ENCODE data around the gene NEK11.
"Not testable (repeated sequence)": the region's sequence is repeated elsewhere in the genome, so short reads cannot be mapped to it uniquely, and the experiment has no call there.

NEK11 gene

GRCh38 chr3:131317667-131318066, 291.0 kb downstream of the NEK11 start:
- TF ChIP-seq CTCF (IDR thresholded peaks at IDR 0.05; ENCODE audit: control insufficient read depth, extremely low read depth, insufficient read depth), result no peak

GRCh38 chr3:131323014-131323413, 296.3 kb downstream of the NEK11 start:
- no peak for TF ChIP-seq CTCF (IDR thresholded peaks at IDR 0.05; ENCODE audit: control insufficient read depth, extremely low read depth, insufficient read depth)

More at GRCh38 chr3:131317667-131318066, 291.0 kb downstream of the NEK11 start:
- no peak overlapping the region for H3K4me3 ChIP-seq (ENCODE audit: low read depth, low read length)
- no peak for DNase-seq (ENCODE audit: low read depth)

GRCh38 chr3:131323792-131324191, 297.1 kb downstream of the NEK11 start:
- DNase-seq (ENCODE audit: low read depth), result no peak
- H3K4me3 ChIP-seq (ENCODE audit: low read depth, low read length), result no peak overlapping the region
- TF ChIP-seq CTCF (IDR thresholded peaks at IDR 0.05; ENCODE audit: control insufficient read depth, extremely low read depth, insufficient read depth), result no peak

More at GRCh38 chr3:131323014-131323413, 296.3 kb downstream of the NEK11 start:
- no peak for DNase-seq (ENCODE audit: low read depth)
- no peak overlapping the region for H3K4me3 ChIP-seq (ENCODE audit: low read depth, low read length)

GRCh38 chr3:131324923-131325322, 298.2 kb downstream of the NEK11 start:
- H3K4me3 ChIP-seq (ENCODE audit: low read depth, low read length), result no peak overlapping the region
- no peak for DNase-seq (ENCODE audit: low read depth)
- no peak for TF ChIP-seq CTCF (IDR thresholded peaks at IDR 0.05; ENCODE audit: control insufficient read depth, extremely low read depth, insufficient read depth)

GRCh38 chr3:131326307-131326706, 299.6 kb downstream of the NEK11 start:
- no peak for DNase-seq (ENCODE audit: low read depth)
- TF ChIP-seq CTCF (IDR thresholded peaks at IDR 0.05; ENCODE audit: control insufficient read depth, extremely low read depth, insufficient read depth), result no peak
- no peak overlapping the region for H3K4me3 ChIP-seq (ENCODE audit: low read depth, low read length)

GRCh38 chr3:131328721-131329120, 302.0 kb downstream of the NEK11 start:
- DNase-seq (ENCODE audit: low read depth), result no peak
- no peak overlapping the region for H3K4me3 ChIP-seq (ENCODE audit: low read depth, low read length)
- TF ChIP-seq CTCF (IDR thresholded peaks at IDR 0.05; ENCODE audit: control insufficient read depth, extremely low read depth, insufficient read depth), result no peak

GRCh38 chr3:131329774-131330173, 303.1 kb downstream of the NEK11 start:
- H3K4me3 ChIP-seq (ENCODE audit: low read depth, low read length), result no peak overlapping the region
- TF ChIP-seq CTCF (IDR thresholded peaks at IDR 0.05; ENCODE audit: control insufficient read depth, extremely low read depth, insufficient read depth), result no peak
- no peak for DNase-seq (ENCODE audit: low read depth)

GRCh38 chr3:131331456-131332085, 304.9 kb downstream of the NEK11 start:
- DNase-seq (ENCODE audit: low read depth); H3K4me3 ChIP-seq (ENCODE audit: low read depth, low read length): not testable (repeated sequence)
